ENCODE data around the gene ATAD3B. TPM values are rescaled to one million over a fixed set of nuclear protein-coding genes. Genes with fewer than 3 reads are reported as not detected.

The ATAD3B gene
- total RNA-seq, 2 donors from 2014 or later: 16.8 to 26.9 TPM

Other genes starting within 250 kb of the ATAD3B start
- gene SDF4, start 239.8 kb upstream of the ATAD3B start, total RNA-seq: 100 to 1,000 TPM; 177 to 185 TPM
- gene B3GALT6, start 239.5 kb upstream of the ATAD3B start, total RNA-seq: 10 to 100 TPM; 29.6 to 41.5 TPM
- gene C1QTNF12, start 225.0 kb upstream of the ATAD3B start, total RNA-seq: 1 to 10 TPM in 1 of 2 donors, not detected in 1; 3.4 TPM
- 10 to 100 TPM; 56.0 to 79.4 TPM for gene UBE2J2, start 197.9 kb upstream of the ATAD3B start, total RNA-seq
- gene SCNN1D, start 191.3 kb upstream of the ATAD3B start, total RNA-seq: 10 to 100 TPM in 1 of 2 donors, 1 to 10 TPM in 1; 6.9 to 23.7 TPM
- gene ACAP3, start 163.8 kb upstream of the ATAD3B start, total RNA-seq: 10 to 100 TPM; 43.2 to 58.6 TPM
- gene PUSL1, start 163.2 kb upstream of the ATAD3B start, total RNA-seq: 10 to 100 TPM; 30.6 to 36.9 TPM
- 100 to 1,000 TPM in 1 of 2 donors, 10 to 100 TPM in 1; 97.3 to 178 TPM for gene INTS11, start 147.1 kb upstream of the ATAD3B start, total RNA-seq
- gene CPTP, start 147.0 kb upstream of the ATAD3B start, total RNA-seq: 10 to 100 TPM; 35.8 to 54.0 TPM
- under 1 TPM in 1 of 2 donors, not detected in 1; 0.80 TPM for gene TAS1R3, start 140.5 kb upstream of the ATAD3B start, total RNA-seq
- gene DVL1, start 122.3 kb upstream of the ATAD3B start, total RNA-seq: 100 to 1,000 TPM in 1 of 2 donors, 10 to 100 TPM in 1; 70.5 to 165 TPM
- gene MXRA8, start 113.2 kb upstream of the ATAD3B start, total RNA-seq: 100 to 1,000 TPM in 1 of 2 donors, 10 to 100 TPM in 1; 39.0 to 152 TPM
- gene AURKAIP1, start 96.6 kb upstream of the ATAD3B start, total RNA-seq: 100 to 1,000 TPM; 152 to 161 TPM
- 100 to 1,000 TPM; 116 to 242 TPM for gene CCNL2, start 72.4 kb upstream of the ATAD3B start, total RNA-seq
- 100 to 1,000 TPM; 143 to 174 TPM for gene MRPL20, start 64.5 kb upstream of the ATAD3B start, total RNA-seq
- gene ANKRD65, start 50.5 kb upstream of the ATAD3B start, total RNA-seq: 10 to 100 TPM; 33.7 to 34.9 TPM
- 100 to 1,000 TPM; 191 to 227 TPM for gene VWA1, start 36.1 kb upstream of the ATAD3B start, total RNA-seq
- gene ATAD3C, start 22.1 kb upstream of the ATAD3B start, total RNA-seq: 1 to 10 TPM; 7.3 to 9.9 TPM
- gene ATAD3A, start 40.4 kb downstream of the ATAD3B start, total RNA-seq: 10 to 100 TPM; 30.0 to 32.8 TPM
- gene TMEM240, start 68.9 kb downstream of the ATAD3B start, total RNA-seq: 1 to 10 TPM; 4.5 to 6.8 TPM
- gene SSU72, start 103.1 kb downstream of the ATAD3B start, total RNA-seq: 100 to 1,000 TPM; 173 to 203 TPM
- 10 to 100 TPM in 1 of 2 donors, 1 to 10 TPM in 1; 3.5 to 33.3 TPM for gene FNDC10, start 128.4 kb downstream of the ATAD3B start, total RNA-seq
- 100 to 1,000 TPM in 1 of 2 donors, 10 to 100 TPM in 1; 60.6 to 152 TPM for gene MIB2, start 143.7 kb downstream of the ATAD3B start, total RNA-seq
- gene MMP23B, start 160.4 kb downstream of the ATAD3B start, total RNA-seq: 10 to 100 TPM in 1 of 2 donors, 1 to 10 TPM in 1; 4.4 to 55.4 TPM
- gene CDK11B, start 187.2 kb downstream of the ATAD3B start, total RNA-seq: 10 to 100 TPM; 15.0 to 31.2 TPM
- 10 to 100 TPM; 40.3 to 67.1 TPM for gene SLC35E2B, start 221.0 kb downstream of the ATAD3B start, total RNA-seq

Measured in prostate gland (tissue), 2 donors.